GM19239 (cell line): ENCODE data around the gene GFRA3.
"Not testable (repeated sequence)": the region's sequence is repeated elsewhere in the genome, so short reads cannot be mapped to it uniquely, and the experiment has no call there.

Experiments used
- DNase-seq: peaks from one replicate; pipeline ENCODE4 v3.0.0; 2011; ENCODE audit warnings: low spot score; ENCODE audit not compliant: insufficient read length
- FAIRE-seq: peaks from 2 replicates; lab custom pipeline; 2011; peaks lifted over from hg19 to GRCh38; lab: Jason Lieb, UNC

The GFRA3 gene

GRCh38 chr5:138274189-138274853 is at the start of gene GFRA3:
Gene GFRA3 (minus strand): TSS chr5:138274621. CDS start chr5:138274424, 197 bp downstream.
- FAIRE-seq (no peak), DNase-seq (no peak)

GRCh38 chr5:138318211-138318610 is 43.8 kb upstream of the GFRA3 start:
- FAIRE-seq: not testable (repeated sequence)

GRCh38 chr5:138316355-138316754 is 41.9 kb upstream of the GFRA3 start:
- FAIRE-seq (no peak), DNase-seq (no peak)

More at GRCh38 chr5:138318211-138318610, 43.8 kb upstream of the GFRA3 start:
- not testable (repeated sequence) for DNase-seq

- FAIRE-seq (no peak), DNase-seq (no peak)
Observed at GRCh38 chr5:138315751-138316278, 41.4 kb upstream of the GFRA3 start.

GRCh38 chr5:138305797-138306196 is 31.4 kb upstream of the GFRA3 start:
- no peak for FAIRE-seq
- DNase-seq: no peak

- no peak for FAIRE-seq
- no peak for DNase-seq
Observed at GRCh38 chr5:138303372-138303771, 29.0 kb upstream of the GFRA3 start.

- no peak for DNase-seq
- FAIRE-seq: no peak
Observed at GRCh38 chr5:138289296-138289695, 14.9 kb upstream of the GFRA3 start.

- DNase-seq (no peak), FAIRE-seq (peak; percentile 58)
Observed at GRCh38 chr5:138287246-138287645, 12.8 kb upstream of the GFRA3 start.

- no peak for DNase-seq
- FAIRE-seq: peak; percentile 57
Observed at GRCh38 chr5:138282920-138283742, 8.7 kb upstream of the GFRA3 start.

- DNase-seq (no peak), FAIRE-seq (no peak)
Observed at GRCh38 chr5:138280915-138281314, 6.5 kb upstream of the GFRA3 start.

- FAIRE-seq: no peak
- no peak for DNase-seq
Observed at GRCh38 chr5:138276402-138277054, 2.1 kb upstream of the GFRA3 start.

- no peak for FAIRE-seq
- DNase-seq: no peak
Observed at GRCh38 chr5:138275895-138276294, 1.5 kb upstream of the GFRA3 start.

GRCh38 chr5:138275379-138275782 is 960 bp upstream of the GFRA3 start:
- DNase-seq: no peak
- no peak for FAIRE-seq

- no peak for FAIRE-seq
- no peak for DNase-seq
Observed at GRCh38 chr5:138273834-138274188, 610 bp downstream of the GFRA3 start.

- no peak for FAIRE-seq
Observed at GRCh38 chr5:138272681-138273080, 1.7 kb downstream of the GFRA3 start.

GRCh38 chr5:138271281-138271680 is 3.1 kb downstream of the GFRA3 start:
- DNase-seq (no peak), FAIRE-seq (no peak)

More at GRCh38 chr5:138272681-138273080, 1.7 kb downstream of the GFRA3 start:
- DNase-seq: no peak

- no peak for DNase-seq
- no peak for FAIRE-seq
Observed at GRCh38 chr5:138264183-138264582, 10.2 kb downstream of the GFRA3 start.

GRCh38 chr5:138263581-138263980 is 10.8 kb downstream of the GFRA3 start:
- DNase-seq (no peak), FAIRE-seq (no peak)

- FAIRE-seq: no peak
Observed at GRCh38 chr5:138258704-138259292, 15.6 kb downstream of the GFRA3 start.

GRCh38 chr5:138257583-138257982 is 16.8 kb downstream of the GFRA3 start:
- no peak for DNase-seq
- FAIRE-seq: no peak

More at GRCh38 chr5:138258704-138259292, 15.6 kb downstream of the GFRA3 start:
- DNase-seq: no peak
